ENCODE results near the gene CES4A.

CES4A gene

DNA sequence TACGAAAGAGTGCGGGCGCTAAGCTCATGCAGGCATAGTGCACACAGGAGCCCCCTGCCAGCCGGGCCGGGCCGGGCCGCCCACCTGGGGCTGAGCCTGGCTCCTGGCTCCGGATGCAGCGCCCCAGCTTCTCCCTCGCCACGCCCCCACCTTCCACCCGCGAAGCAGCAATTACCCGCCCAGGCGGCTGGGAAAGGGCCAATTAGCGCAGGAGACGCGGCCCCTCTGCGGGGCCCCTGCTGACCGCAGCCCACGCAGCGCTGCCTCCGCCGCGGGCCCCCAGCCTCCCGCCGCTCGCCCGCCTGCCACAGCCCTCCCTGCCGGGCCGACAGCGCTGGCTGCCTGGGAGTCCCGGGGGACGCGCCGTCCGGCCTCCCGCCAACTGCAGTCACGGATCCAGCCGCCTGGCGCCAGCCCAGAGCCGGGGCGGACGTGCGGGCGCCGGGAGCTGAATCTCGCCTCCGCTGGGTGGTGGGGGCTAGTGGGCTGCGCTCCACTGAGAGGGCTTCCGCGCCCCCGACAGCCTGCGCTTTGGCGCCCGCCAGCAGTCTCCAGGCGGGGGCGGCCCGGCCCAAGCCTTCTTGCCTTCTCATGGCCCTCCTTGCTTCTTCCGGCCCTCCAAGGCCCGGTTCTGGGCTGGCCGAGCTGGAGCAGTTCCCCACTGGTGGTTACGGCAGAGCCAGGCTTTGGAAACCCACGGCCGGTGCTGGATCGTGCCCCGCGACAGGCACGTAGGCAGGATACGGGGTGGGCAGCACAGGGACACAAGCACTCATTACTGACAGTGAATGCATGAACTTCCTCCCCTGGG, 25.6 kb downstream of the CES4A start (continued):
- TF ChIP-seq, protein P1, sequence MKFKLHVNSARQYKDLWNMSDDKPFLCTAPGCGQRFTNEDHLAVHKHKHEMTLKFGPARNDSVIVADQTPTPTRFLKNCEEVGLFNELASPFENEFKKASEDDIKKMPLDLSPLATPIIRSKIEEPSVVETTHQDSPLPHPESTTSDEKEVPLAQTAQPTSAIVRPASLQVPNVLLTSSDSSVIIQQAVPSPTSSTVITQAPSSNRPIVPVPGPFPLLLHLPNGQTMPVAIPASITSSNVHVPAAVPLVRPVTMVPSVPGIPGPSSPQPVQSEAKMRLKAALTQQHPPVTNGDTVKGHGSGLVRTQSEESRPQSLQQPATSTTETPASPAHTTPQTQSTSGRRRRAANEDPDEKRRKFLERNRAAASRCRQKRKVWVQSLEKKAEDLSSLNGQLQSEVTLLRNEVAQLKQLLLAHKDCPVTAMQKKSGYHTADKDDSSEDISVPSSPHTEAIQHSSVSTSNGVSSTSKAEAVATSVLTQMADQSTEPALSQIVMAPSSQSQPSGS (tag by site-specific recombination; IDR thresholded peaks at IDR 0.05; ENCODE audit: low read depth) = no peak
- TF ChIP-seq ZBTB17 (tag by site-specific recombination; IDR thresholded peaks at IDR 0.05) (no peak), SP3 (tag by site-specific recombination; IDR thresholded peaks at IDR 0.05) (peak; percentile 67), ZNF16 (tag by site-specific recombination; IDR thresholded peaks at IDR 0.05; ENCODE audit: low read depth) (no peak), ZNF843 (tag by site-specific recombination; IDR thresholded peaks at IDR 0.05) (no peak), OVOL3 (tag by site-specific recombination; IDR thresholded peaks at IDR 0.05) (no peak), RBAK (tag by site-specific recombination; IDR thresholded peaks at IDR 0.05) (no peak), ZNF571 (tag by site-specific recombination; IDR thresholded peaks at IDR 0.05) (no peak), PRDM1 (tag by site-specific recombination; IDR thresholded peaks at IDR 0.05) (no peak), ZNF133 (tag by site-specific recombination; IDR thresholded peaks at IDR 0.05) (no peak), ZFP69B (tag by site-specific recombination; IDR thresholded peaks at IDR 0.05) (no peak), ZNF48 (tag by site-specific recombination; IDR thresholded peaks at IDR 0.05) (no peak), ZNF555 (tag by site-specific recombination; conservative IDR thresholded peaks at IDR 0.05) (no peak), ZNF791 (tag by site-specific recombination; IDR thresholded peaks at IDR 0.05) (no peak), ZNF132 (tag by site-specific recombination; IDR thresholded peaks at IDR 0.05; ENCODE audit: borderline replicate concordance) (no peak), SP7 (tag by site-specific recombination; IDR thresholded peaks at IDR 0.05) (peak; percentile 72; the same call in 1 of the 2 replicates), GLIS1 (tag by site-specific recombination; IDR thresholded peaks at IDR 0.05) (peak; percentile 85), ZNF747 (tag by site-specific recombination; IDR thresholded peaks at IDR 0.05) (no peak), HOXC10 (CRISPR knock-in tag; IDR thresholded peaks at IDR 0.05) (no peak), ZNF157 (tag by site-specific recombination; IDR thresholded peaks at IDR 0.05) (no peak), ZNF654 (tag by site-specific recombination; IDR thresholded peaks at IDR 0.05; ENCODE audit: low read depth) (no peak), ZNF549 (tag by site-specific recombination; IDR thresholded peaks at IDR 0.05) (peak; percentile 19; the same call in 1 of the 2 replicates), ZNF324 (tag by site-specific recombination; IDR thresholded peaks at IDR 0.05) (no peak), ZNF211 (tag by site-specific recombination; IDR thresholded peaks at IDR 0.05; ENCODE audit: low read depth) (no peak), MEIS1 (CRISPR knock-in tag; IDR thresholded peaks at IDR 0.05; ENCODE audit: borderline replicate concordance) (no peak), ZBTB20 (tag by site-specific recombination; IDR thresholded peaks at IDR 0.05) (peak; percentile 51), TCF7L2 (IDR thresholded peaks at IDR 0.05; ENCODE audit: borderline replicate concordance, low read depth, low read length) (no peak), KLF16 (tag by site-specific recombination; IDR thresholded peaks at IDR 0.05) (peak; percentile 77; the same call in 1 of the 2 replicates)
- TF ChIP-seq, protein P2, sequence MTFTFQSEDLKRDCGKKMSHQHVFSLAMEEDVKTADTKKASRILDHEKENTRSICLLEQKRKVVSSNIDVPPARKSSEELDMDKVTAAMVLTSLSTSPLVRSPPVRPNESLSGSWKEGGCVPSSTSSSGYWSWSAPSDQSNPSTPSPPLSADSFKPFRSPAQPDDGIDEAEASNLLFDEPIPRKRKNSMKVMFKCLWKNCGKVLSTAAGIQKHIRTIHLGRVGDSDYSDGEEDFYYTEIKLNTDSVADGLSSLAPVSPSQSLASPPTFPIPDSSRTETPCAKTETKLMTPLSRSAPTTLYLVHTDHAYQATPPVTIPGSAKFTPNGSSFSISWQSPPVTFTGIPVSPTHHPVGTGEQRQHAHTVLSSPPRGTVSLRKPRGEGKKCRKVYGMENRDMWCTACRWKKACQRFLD (tag by site-specific recombination; IDR thresholded peaks at IDR 0.05) = no peak
- TF ChIP-seq, protein P3, sequence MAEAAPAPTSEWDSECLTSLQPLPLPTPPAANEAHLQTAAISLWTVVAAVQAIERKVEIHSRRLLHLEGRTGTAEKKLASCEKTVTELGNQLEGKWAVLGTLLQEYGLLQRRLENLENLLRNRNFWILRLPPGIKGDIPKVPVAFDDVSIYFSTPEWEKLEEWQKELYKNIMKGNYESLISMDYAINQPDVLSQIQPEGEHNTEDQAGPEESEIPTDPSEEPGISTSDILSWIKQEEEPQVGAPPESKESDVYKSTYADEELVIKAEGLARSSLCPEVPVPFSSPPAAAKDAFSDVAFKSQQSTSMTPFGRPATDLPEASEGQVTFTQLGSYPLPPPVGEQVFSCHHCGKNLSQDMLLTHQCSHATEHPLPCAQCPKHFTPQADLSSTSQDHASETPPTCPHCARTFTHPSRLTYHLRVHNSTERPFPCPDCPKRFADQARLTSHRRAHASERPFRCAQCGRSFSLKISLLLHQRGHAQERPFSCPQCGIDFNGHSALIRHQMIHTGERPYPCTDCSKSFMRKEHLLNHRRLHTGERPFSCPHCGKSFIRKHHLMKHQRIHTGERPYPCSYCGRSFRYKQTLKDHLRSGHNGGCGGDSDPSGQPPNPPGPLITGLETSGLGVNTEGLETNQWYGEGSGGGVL (tag by site-specific recombination; IDR thresholded peaks at IDR 0.05) = peak; percentile 49; the same call in 1 of the 2 replicates
- TF ChIP-seq, protein P4, sequence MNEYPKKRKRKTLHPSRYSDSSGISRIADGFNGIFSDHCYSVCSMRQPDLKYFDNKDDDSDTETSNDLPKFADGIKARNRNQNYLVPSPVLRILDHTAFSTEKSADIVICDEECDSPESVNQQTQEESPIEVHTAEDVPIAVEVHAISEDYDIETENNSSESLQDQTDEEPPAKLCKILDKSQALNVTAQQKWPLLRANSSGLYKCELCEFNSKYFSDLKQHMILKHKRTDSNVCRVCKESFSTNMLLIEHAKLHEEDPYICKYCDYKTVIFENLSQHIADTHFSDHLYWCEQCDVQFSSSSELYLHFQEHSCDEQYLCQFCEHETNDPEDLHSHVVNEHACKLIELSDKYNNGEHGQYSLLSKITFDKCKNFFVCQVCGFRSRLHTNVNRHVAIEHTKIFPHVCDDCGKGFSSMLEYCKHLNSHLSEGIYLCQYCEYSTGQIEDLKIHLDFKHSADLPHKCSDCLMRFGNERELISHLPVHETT (tag by site-specific recombination; IDR thresholded peaks at IDR 0.05) = no peak
- TF ChIP-seq, protein P5, sequence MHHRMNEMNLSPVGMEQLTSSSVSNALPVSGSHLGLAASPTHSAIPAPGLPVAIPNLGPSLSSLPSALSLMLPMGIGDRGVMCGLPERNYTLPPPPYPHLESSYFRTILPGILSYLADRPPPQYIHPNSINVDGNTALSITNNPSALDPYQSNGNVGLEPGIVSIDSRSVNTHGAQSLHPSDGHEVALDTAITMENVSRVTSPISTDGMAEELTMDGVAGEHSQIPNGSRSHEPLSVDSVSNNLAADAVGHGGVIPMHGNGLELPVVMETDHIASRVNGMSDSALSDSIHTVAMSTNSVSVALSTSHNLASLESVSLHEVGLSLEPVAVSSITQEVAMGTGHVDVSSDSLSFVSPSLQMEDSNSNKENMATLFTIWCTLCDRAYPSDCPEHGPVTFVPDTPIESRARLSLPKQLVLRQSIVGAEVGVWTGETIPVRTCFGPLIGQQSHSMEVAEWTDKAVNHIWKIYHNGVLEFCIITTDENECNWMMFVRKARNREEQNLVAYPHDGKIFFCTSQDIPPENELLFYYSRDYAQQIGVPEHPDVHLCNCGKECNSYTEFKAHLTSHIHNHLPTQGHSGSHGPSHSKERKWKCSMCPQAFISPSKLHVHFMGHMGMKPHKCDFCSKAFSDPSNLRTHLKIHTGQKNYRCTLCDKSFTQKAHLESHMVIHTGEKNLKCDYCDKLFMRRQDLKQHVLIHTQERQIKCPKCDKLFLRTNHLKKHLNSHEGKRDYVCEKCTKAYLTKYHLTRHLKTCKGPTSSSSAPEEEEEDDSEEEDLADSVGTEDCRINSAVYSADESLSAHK (tag by site-specific recombination; IDR thresholded peaks at IDR 0.05) = no peak

All from HEK293 (cell line).